K562 (cell line): ENCODE data around the gene MAGIX. TPM values are rescaled to one million over a fixed set of nuclear protein-coding genes. Genes with fewer than 3 reads are reported as not detected.
A peak's percentile ranks its signal among the peaks of the same experiment; 100 is the strongest.

Source experiments
- CBX5 ChIP-seq: IDR thresholded peaks from 2 replicates; pipeline ENCODE4 v1.6.1; 2014; ENCODE audit warnings: low read depth, borderline replicate concordance
- DDX20 ChIP-seq: fragments of 450-650 bp; IDR thresholded peaks from 2 replicates; pipeline ENCODE4 v1.6.1; 2016; ENCODE audit warnings: missing genetic modification characterization, low read depth, mild to moderate bottlenecking, missing compliant biosample characterization, moderate library complexity
- E2F8 ChIP-seq: fragments of 450-650 bp; IDR thresholded peaks from 2 replicates; pipeline ENCODE4 v1.7.1; 2018; ENCODE audit warnings: mild to moderate bottlenecking, low read depth; ENCODE audit not compliant: partially characterized antibody
- HLTF ChIP-seq: fragments of 450-650 bp; IDR thresholded peaks from 2 replicates; pipeline ENCODE4 v1.6.1; 2016
- KAT8 ChIP-seq: fragments of 450-650 bp; IDR thresholded peaks from 2 replicates; pipeline ENCODE4 v1.6.1; 2016; ENCODE audit warnings: low read depth, mild to moderate bottlenecking
- KDM2B ChIP-seq: fragments of 250-450 bp; sonication (Bioruptor Pico); IDR thresholded peaks from 2 replicates; pipeline ENCODE4 v1.8.0; 2021; ENCODE audit warnings: mild to moderate bottlenecking, moderate library complexity
- LCOR ChIP-seq: sonication (generic); formaldehyde crosslinking; IDR thresholded peaks from 2 replicates; pipeline ENCODE4 v1.8.0; 2022; ENCODE audit warnings: mild to moderate bottlenecking, missing genetic modification reagents
- RBM25 ChIP-seq: fragments of 200-400 bp; formaldehyde crosslinking; IDR thresholded peaks from 2 replicates; pipeline ENCODE4 v1.6.1; 2018; ENCODE audit warnings: low read length, low read depth, moderate library complexity; ENCODE audit not compliant: severe bottlenecking
- polyA plus RNA-seq, 8 experiments: library from polyadenylated mRNA; depleted of rRNA in 4 of 8; stranded (reverse) in 5 of 8; unstranded in 3 of 8; fragments of >200 nt; fragmentation: Nextera tagmentation in 2 of 8; fragmentation: Illumina TruSeq in 1 of 8; extraction: Ambion mirVana in 2 of 8; extraction: Trizol in 1 of 8; gene quantifications; 2 replicates each; pipeline versions ENCODE4 v1.2.1 to v1.2.3, GENCODE V29; 2011 to 2014; ENCODE audit warnings: inconsistent platforms in 1 of 8, missing spikeins in 1 of 8
- total RNA-seq, 7 experiments: library from RNA; depleted of rRNA in 6 of 7; stranded (reverse); fragments of >200 nt in 6 of 7; fragmentation: Illumina TruSeq in 2 of 7; extraction: Trizol in 2 of 7; gene quantifications; 2 replicates each; pipeline versions ENCODE4 v1.2.1 to v1.2.3, GENCODE V29; 2011 to 2021; ENCODE audit warnings: low replicate concordance in 1 of 7

Gene MAGIX
- total and polyA plus RNA-seq, 9 of the 15 experiments (the other 6 are each of a cell fraction or from before 2014, with no cell fraction given), result 0.08 to 3.5 (median 0.47) TPM

- TF ChIP-seq E2F8 (no peak), KDM2B (CRISPR knock-in tag) (no peak), LCOR (no peak), DDX20 (tag) (no peak), HLTF (no peak), RBM25 (peak; percentile 71), CBX5 (no peak), KAT8 (no peak)
Measured at GRCh38 chrX:49190821-49191573, 28.4 kb downstream of the MAGIX start (continued).
